GM12864 (cell line): Measurements from ENCODE around the gene CD151.

ENCODE experiments used
- DNase-seq: peaks from one replicate; pipeline ENCODE4 v3.0.0-alpha.2; 2011; ENCODE audit warnings: low read depth
- H3K4me3 ChIP-seq: 2 replicates; pipeline ENCODE4 v1.5.1; 2011; ENCODE audit warnings: mild to moderate bottlenecking, low read depth, low read length, control low read depth
- TF ChIP-seq, protein P1 (sequence below): IDR thresholded peaks from 2 replicates; pipeline ENCODE4 v1.5.1; 2011; ENCODE audit warnings: low read depth, mild to moderate bottlenecking, moderate library complexity, low read length, control low read depth, inconsistent platforms; ENCODE audit errors: missing control alignments

Gene CD151

GRCh38 chr11:846496-847098 lies 13.8 kb downstream of the CD151 start:
- DNase-seq = no peak
- TF ChIP-seq, protein P1, sequence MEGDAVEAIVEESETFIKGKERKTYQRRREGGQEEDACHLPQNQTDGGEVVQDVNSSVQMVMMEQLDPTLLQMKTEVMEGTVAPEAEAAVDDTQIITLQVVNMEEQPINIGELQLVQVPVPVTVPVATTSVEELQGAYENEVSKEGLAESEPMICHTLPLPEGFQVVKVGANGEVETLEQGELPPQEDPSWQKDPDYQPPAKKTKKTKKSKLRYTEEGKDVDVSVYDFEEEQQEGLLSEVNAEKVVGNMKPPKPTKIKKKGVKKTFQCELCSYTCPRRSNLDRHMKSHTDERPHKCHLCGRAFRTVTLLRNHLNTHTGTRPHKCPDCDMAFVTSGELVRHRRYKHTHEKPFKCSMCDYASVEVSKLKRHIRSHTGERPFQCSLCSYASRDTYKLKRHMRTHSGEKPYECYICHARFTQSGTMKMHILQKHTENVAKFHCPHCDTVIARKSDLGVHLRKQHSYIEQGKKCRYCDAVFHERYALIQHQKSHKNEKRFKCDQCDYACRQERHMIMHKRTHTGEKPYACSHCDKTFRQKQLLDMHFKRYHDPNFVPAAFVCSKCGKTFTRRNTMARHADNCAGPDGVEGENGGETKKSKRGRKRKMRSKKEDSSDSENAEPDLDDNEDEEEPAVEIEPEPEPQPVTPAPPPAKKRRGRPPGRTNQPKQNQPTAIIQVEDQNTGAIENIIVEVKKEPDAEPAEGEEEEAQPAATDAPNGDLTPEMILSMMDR = no peak
- H3K4me3 ChIP-seq = no peak overlapping the region

GRCh38 chr11:847876-848275 lies 15.1 kb downstream of the CD151 start:
- H3K4me3 ChIP-seq = no peak overlapping the region
- TF ChIP-seq, protein P1 = no peak
- no peak for DNase-seq

DNA sequence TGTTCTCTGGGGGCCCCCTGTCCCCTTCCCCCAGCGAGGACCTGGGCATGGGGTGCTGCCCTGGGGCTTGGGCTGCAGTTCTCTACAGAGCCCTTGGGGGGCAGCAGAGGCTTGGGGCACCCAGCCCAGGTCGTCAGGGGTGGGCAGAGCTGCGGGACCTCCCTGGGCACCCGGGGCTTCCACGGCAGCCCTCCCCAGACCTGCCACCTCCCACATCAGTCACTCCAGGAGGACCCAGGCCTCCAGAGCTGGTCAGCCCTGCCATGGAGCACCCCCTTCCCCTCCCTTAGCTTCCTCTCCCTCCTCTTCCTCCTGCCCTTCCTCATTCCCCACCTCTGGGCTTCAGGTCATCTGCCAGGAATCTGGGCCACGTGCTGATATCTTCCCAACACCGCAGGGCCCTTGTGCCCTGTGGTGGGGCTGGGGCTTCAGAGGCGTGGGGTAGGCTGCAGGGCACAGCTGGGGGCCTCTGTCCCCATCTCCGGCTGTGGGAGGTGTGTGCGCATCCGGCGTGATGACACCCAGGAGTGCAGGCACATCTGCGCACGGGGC lies 15.7 kb downstream of the CD151 start:
- H3K4me3 ChIP-seq = no peak overlapping the region

GRCh38 chr11:849104-849824 lies 16.5 kb downstream of the CD151 start:
- peak overlapping the region; percentile 21 for H3K4me3 ChIP-seq
- DNase-seq = no peak
- TF ChIP-seq, protein P1 = no peak

More for the DNA sequence above, 15.7 kb downstream of the CD151 start:
- TF ChIP-seq, protein P1 = peak; percentile 96
- no peak for DNase-seq

- no peak for DNase-seq
- TF ChIP-seq, protein P1 = no peak
- H3K4me3 ChIP-seq = no peak overlapping the region
Measured at GRCh38 chr11:849951-850774, 17.4 kb downstream of the CD151 start.

GRCh38 chr11:850775-851763 lies 18.3 kb downstream of the CD151 start:
- no peak overlapping the region for H3K4me3 ChIP-seq
- TF ChIP-seq, protein P1 = peak; percentile 34
- no peak for DNase-seq
